HEK293 (cell line): ENCODE data around the gene CAMK2B.

ENCODE experiments used
- ZNF302 ChIP-seq: fragments of 450-650 bp; formaldehyde crosslinking; IDR thresholded peaks from 2 replicates; pipeline ENCODE4 v1.5.1; 2016; ENCODE audit warnings: missing biosample characterization, missing genetic modification characterization, low read depth
- TF ChIP-seq, protein P1 (sequence below): fragments of 450-650 bp; formaldehyde crosslinking; IDR thresholded peaks from 2 replicates; pipeline ENCODE4 v1.5.1; 2016; ENCODE audit warnings: missing biosample characterization, missing genetic modification characterization

GRCh38 chr7:44288381-44288685, 37.1 kb downstream of the CAMK2B start:
- TF ChIP-seq, protein P1, sequence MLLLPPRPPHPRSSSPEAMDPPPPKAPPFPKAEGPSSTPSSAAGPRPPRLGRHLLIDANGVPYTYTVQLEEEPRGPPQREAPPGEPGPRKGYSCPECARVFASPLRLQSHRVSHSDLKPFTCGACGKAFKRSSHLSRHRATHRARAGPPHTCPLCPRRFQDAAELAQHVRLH: no peak
- TF ChIP-seq ZNF302 (tag by site-specific recombination): no peak
